Epithelial cell of proximal tubule (primary cell): Measurements from ENCODE around the gene MFN1. TPM values are rescaled to one million over a fixed set of nuclear protein-coding genes. Genes with fewer than 3 reads are reported as not detected.
A peak's percentile ranks its signal among the peaks of the same experiment; 100 is the strongest.

Experiments
- DNase-seq: peaks from one replicate; pipeline ENCODE4 v3.0.0-alpha.2; 2011; ENCODE audit warnings: low read depth
- H3K4me3 ChIP-seq: 2 replicates; pipeline ENCODE4 v1.5.1; 2011; ENCODE audit warnings: low read depth, mild to moderate bottlenecking, low read length
- total RNA-seq: library from RNA; depleted of rRNA; stranded (reverse); fragments of >200 nt; gene quantifications from 2 replicates; pipeline ENCODE4 v1.2.3, GENCODE V29; 2015
- TF ChIP-seq, protein P1 (sequence below): conservative IDR thresholded peaks from 2 replicates; pipeline ENCODE4 v1.5.1; 2012; ENCODE audit warnings: low read depth, mild to moderate bottlenecking, low read length

The MFN1 gene
- total RNA-seq, 1 donor from 2014 or later, result 25.8 TPM

DNA sequence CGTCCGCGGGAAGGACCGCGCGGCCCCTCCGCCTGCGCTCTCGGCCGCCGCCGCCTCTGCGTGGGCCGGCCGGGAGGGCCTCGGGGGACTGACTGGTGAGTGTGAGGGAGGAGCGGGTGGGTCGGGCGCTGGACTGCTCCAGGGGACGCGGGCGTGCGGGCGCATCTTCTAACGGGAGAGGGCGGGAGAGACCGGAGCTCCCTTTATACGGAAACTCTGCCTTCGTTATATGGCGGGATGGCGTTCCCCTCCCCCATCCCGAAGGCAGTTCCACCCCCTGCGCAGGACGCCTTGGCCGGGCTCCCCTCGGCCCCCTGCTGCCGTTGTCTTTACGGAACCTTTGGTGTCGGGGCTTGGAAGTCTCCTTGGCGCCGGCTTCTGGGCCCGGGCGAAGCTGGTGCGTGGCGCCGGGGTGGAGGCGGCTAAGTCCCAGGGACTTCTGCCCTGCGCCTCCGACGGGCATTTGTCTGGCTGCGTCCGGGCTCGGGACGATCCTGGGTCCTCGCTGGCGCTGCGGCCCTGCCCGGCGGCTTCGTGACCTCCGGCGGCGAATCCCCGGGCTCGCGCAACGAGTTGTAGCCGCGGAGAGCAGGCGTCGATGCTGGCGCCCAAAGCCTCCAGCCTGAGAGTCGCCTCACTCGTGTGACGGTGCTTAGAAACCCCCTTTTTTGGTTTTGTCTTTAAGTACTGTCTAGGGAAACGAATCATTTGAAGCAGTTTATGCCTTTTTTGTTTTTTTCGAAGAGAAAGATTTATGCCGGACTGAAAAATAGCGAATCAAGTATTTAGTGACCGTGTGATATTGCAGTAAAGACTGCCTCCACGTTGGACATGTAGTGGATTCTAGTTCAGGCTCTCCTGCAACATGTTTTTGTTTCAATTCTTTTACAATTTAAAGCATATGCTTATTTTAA is 24.1 kb upstream of the MFN1 start:
- DNase-seq, result no peak
- TF ChIP-seq, protein P1, sequence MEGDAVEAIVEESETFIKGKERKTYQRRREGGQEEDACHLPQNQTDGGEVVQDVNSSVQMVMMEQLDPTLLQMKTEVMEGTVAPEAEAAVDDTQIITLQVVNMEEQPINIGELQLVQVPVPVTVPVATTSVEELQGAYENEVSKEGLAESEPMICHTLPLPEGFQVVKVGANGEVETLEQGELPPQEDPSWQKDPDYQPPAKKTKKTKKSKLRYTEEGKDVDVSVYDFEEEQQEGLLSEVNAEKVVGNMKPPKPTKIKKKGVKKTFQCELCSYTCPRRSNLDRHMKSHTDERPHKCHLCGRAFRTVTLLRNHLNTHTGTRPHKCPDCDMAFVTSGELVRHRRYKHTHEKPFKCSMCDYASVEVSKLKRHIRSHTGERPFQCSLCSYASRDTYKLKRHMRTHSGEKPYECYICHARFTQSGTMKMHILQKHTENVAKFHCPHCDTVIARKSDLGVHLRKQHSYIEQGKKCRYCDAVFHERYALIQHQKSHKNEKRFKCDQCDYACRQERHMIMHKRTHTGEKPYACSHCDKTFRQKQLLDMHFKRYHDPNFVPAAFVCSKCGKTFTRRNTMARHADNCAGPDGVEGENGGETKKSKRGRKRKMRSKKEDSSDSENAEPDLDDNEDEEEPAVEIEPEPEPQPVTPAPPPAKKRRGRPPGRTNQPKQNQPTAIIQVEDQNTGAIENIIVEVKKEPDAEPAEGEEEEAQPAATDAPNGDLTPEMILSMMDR, result peak; percentile 9
- peak overlapping the region; percentile 90 for H3K4me3 ChIP-seq

DNA sequence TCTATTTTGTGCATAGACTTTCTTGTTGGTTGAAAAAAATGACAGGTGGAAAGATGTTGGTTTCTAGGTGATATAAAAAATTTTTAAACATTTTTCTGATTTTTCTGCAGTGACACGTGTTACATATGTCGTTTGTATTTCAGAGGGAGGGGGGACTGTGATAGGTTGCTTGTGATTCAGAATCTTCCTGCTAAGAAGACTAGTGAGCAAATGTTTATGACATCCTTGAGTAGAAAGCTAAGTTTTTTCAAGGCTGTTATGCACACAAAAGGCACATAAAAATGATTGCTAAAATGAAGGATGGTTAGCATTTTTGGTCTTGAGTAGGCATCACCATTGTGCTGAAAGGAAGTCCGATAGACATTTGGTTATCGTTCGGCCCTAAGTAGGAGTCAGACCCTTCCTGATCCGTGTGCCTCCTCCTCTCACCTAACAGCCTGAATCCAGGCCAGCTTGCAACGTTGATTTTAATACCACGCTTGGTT is 23.2 kb upstream of the MFN1 start:
- no peak for DNase-seq
- H3K4me3 ChIP-seq, result peak overlapping the region; percentile 90
- TF ChIP-seq, protein P1, result no peak

DNA sequence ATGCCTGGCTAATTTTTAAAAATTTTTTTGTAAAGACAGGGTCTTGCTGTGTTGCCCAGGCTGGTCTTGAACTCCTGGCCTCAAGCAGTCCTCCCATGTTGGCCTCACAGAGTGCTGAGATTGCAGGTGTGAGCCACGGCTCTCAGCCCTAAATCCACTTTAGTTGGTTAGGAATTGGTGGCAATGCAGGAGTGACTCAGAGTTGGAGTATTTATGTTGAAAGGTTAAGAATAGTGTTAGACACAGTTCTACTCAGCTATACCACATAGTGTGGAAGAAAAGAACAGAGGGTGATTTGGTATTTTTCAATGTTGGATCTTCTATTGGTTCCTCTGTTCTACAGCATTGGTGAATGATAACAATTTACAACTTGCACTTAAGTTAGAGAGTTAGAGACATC is 17.1 kb upstream of the MFN1 start:
- TF ChIP-seq, protein P1, result no peak
- DNase-seq, result no peak
- H3K4me3 ChIP-seq, result no peak overlapping the region

DNA sequence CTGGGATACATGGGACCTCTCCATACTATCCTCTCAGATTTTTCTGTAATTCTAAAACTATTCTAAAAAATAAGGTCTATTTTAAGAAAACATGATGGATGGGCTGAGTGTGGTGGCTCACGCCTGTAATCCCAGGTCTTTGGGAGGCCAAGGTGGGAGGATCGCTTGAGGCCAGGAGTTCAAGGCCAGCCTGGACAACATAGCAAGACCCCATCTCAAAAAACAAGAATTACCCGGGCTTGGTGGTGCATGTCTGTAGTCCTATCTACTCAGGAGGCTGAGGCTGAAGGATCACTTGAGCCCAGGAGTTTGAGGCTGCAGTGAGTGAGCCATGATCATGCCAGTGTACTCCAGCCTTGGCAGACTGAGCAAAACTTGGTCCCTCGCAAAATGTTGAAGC is 15.3 kb upstream of the MFN1 start:
- TF ChIP-seq, protein P1, result no peak
- DNase-seq, result no peak
- H3K4me3 ChIP-seq, result no peak overlapping the region

DNA sequence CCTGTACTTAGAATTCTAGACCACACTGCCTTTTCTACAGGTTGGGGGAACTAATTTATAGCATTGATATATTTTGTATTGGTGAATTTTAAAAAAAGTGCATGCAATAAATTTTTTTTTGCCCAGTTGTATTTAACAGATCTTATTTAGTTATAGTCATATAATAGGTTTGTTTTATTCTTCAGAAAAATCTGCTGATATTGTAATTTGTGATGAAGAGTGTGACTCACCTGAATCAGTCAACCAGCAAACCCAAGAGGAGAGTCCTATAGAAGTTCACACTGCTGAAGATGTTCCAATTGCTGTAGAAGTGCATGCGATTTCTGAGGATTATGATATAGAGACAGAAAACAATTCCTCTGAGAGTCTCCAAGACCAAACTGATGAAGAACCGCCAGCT is 14.4 kb upstream of the MFN1 start:
- H3K4me3 ChIP-seq, result no peak overlapping the region
- TF ChIP-seq, protein P1, result no peak

DNA sequence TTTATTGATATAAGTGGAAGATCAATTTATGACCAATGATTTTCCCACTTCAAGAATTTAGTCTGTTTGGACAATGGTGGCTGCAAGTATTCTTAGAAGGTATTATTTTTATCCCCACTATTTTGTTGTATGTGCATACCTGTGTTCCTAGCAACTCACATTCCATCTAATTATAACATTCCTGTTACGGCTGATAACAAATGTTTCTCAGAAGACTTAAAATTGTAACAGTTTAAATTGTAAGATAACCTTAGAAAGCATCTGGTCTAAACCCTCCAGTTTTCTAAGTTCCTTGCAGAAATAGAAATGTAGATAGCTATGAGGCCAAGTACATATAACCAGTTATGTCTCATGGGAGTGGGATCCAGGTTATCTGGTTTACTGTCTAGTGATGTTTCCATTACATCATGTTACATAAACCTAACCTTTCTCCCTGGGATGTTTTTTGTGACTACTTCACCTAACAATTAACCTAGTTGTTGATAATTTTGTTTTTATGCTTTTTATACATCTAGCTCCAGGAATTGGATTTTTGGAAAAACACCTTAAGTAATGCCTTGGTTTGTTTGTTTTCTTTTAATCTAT is 11.1 kb upstream of the MFN1 start:
- TF ChIP-seq, protein P1, result no peak
- DNase-seq, result no peak
- no peak overlapping the region for H3K4me3 ChIP-seq

More for the DNA sequence above, 14.4 kb upstream of the MFN1 start:
- DNase-seq, result no peak
